HG03060 (cell line): Measurements from ENCODE around the gene IFT81.
"Not testable (repeated sequence)": the region's sequence is repeated elsewhere in the genome, so short reads cannot be mapped to it uniquely, and the experiment has no call there.

Experiments used
- ATAC-seq: cut with Tn5 transposase; IDR thresholded peaks from one replicate; pipeline ENCODE4 v1.9.1; 2021; ENCODE audit warnings: low read depth, moderate number of reproducible peaks; ENCODE audit not compliant: unreplicated experiment

Gene IFT81

DNA sequence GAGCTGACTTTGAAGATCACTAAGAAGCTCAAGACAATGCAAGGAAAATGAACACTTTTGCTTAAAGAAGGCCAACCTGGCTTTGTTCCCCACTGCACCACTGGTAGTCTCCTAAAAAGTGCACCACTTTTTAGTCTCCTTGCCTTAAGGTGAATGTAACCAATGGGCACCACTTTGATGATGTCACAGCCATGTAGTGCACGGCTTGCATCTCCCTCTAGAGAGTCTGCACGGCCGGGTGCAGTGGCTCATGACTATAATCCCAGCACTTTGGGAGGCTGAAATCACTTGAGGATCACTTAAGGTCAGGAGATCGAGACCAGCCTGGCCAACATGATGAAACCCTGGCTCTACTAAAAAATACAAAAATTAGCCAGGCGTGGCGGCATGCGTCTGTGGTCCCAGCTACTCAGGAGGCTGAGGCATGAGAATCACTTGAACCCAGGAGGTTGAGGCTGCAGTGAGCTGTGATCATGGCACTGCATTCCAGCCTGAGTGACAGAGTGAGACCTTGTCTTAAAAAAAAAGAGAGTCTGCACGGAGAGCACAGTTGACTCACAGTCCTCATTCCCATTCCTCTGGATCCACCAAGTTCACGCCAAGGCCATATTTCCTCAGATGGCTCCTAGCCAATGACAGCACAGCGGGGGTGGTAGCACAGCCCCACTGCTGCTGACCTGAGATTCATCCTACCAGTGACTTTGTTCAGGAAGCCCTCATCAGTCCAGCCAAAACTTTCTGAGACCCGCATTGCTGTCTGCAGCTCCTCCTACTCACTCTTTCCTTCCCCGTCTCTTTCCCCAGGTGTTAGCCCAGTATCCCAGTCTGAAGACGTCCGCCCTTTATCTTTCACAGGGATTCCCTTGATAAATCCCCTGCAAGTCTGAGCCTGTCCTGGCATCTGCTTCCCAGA lies 16.5 kb upstream of the IFT81 start:
- no peak for ATAC-seq

DNA sequence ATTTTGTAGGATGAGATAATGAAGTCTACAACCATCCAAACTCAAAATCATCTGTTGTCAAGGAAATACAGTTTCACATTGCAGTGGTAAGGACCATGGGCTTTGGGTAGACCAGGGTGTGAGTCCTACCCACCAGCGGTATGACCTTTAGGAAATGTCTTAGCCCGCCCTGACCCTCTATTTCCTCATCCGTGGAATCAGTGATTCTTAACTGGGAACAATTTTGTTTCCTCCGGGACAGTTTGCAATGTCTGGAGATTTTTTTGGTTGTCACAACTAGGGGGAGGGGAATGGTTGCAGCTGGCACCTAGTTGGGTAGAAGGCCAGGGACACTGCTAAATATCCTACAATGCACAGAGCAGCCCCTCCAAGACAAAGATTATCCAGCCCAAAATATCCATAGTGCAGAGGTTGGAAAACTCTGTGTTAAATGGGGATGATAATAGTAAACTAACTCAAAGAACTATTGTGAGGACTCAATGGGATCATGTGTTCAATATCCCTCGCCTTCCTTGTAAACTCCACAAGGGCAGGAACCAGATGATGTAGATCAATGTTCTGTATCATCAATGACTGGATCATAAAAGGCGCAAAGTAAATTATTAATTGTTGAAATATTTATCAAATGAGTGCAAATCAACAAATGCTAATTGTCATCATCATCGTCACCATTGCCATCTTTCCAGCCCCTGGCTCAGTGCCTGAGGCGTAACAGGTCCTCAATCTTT lies 15.7 kb upstream of the IFT81 start:
- ATAC-seq = no peak

DNA sequence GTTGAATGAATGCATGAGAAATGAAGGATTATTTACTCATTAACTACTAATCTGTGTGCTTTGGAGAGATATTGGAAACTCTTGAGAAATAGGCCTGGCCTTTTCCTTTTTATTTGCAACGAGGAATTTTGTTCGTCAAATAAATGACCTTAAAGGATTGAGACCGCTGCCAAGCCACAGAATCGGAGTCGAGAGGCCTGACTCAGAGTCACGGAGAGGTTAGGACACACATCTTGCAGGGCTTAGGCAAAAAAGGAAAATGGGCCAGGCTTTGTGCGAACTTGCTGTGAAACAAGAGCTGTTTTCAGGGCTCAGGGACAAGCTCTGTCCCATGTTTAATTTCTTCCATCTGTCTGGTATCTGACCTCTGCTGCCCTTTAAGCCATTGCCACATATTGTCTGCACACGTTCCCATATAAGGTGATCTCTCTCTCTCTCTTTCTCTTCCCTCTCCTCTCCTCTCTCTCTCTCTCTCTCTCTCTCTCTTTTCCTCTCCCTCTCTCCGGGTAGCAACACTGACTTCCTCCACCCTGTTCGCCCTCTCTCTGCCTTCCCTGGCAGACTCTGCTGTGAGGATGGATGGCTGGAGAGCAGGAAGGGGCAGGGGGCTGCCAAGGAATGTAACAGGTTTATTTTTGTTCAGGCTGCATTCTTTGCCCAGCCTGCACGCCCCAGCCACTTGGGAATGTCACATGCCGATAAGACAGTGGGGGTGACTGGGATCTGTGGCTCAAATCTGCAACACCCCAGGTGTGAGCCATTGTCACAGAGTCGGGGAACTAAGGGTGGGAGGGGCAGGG lies 14.9 kb upstream of the IFT81 start:
- no peak for ATAC-seq

DNA sequence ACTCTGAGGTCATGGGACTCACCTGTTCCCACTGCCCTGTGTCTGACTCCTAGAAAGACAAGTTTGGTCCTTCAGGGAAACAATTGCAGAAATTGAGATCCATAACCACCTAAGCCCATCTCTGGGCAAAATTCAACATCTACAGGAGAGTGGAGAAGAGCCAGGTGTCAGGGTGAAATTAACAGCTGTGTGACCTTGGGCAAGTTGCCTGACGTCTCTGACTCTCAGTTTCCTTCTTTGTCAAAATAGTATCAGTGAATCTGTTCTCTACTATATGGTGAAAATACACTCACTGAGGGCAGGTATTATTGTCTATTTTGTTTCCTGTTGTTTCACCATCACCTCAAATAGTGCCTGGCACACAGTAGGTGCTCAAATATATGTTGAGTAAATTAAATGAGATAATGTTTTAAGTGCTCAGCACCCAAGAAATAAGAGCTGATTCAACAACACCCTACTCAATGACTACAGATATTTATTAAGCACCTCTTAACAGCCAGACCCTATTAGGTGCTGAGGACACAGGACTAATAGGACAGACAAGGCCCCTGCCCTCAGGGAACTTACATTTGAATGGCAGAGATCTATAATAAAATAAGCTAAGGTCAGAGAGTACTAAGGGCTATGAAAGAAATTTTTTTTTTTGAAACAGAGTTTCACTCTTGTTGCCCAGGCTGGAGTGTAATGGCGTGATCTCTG lies 14.2 kb upstream of the IFT81 start:
- ATAC-seq = no peak

DNA sequence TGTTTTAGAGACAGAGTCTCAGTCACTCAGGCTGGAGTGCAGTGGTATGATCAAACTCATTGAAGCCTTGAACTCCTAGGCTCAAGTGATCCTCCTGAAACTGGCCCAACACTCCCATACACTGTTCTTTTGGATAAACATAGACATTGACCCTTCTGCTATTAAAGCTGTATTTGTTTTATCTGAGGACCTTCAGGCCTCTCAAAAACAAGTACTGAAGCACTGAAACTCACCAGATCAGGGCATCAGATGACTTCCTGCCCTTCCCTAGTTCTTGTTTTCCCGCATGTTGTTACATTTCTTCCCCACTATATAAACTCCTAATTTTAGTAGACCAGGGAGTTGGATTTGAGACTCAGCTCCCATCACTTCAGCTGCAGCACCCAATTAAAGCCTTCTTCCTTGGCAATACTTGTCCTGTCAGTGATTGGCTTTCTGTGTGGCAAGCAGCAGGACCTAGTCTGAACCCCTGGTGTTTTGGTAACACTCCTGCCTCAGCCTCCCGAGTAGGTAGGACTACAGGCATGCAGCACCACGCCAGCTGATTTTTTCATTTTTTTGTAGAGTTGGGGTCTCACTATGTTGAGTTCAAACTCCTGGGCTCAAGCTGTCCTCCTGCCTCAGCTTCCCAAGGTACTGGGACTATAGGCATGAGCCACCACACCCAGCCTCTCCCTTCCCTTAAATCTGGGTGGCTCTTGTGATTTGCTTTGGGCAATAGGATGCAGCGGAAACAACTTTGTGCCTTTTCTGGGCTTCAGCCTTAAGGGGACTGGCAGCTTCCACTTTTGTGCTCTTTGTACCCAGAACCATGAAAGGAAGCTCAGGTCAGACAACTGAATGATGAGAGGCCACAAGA lies 12.5 kb upstream of the IFT81 start:
- no peak for ATAC-seq

DNA sequence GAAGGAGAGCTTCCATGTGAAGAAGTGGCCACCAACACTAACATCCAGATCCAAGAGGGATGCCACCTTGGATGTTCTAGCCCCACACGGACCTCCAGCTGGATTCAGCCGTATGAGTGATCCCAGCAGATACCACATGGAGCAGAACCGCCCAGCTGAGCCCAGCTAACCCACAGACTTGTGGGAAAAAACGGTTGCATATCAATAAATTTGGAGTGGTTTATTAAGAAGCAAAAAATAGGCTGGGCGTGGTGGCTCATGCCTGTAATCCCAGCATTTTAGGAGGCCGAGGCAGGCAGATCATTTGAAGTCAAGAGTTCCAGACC lies 11.9 kb upstream of the IFT81 start:
- ATAC-seq = no peak

DNA sequence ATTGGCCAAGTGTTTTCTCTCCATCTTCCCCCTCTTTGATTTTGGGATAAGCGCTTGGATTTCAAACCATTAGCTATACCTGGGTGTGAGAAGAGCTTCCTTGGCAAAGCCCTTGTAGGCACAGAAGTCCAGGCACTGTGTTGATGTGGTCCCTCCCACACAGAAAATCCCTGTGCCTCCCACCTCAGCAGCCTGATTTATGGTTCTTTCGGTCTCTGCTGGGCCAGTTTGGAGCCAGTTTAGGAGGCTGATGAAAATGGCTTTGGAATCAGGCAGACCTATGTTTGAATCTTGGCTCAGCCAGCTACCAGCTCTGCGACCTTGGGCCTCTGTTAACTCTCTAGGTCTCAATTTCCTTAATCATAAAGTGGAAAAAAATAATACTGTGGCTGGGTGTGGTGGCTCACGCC lies 9.6 kb upstream of the IFT81 start:
- no peak for ATAC-seq

DNA sequence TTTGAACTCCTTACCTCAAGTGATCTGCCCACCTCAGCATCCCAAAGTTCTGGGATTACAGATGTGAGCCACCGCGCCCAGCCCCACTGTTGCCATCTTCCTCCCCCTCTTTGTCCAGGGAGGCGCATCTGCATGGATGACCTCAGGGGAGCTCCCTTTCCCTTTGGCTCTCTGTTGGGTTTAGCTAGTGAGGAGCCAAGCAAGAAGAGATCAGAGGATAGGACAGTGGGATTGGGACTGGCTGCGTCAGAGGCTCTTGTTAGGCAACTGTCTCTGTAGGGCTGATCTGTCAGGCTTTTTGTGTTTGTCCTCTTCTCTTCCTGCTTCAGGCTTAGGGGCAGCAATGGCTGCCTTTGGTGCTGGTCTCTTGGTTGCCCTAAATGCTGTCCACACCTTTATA lies 8.5 kb upstream of the IFT81 start:
- no peak for ATAC-seq

DNA sequence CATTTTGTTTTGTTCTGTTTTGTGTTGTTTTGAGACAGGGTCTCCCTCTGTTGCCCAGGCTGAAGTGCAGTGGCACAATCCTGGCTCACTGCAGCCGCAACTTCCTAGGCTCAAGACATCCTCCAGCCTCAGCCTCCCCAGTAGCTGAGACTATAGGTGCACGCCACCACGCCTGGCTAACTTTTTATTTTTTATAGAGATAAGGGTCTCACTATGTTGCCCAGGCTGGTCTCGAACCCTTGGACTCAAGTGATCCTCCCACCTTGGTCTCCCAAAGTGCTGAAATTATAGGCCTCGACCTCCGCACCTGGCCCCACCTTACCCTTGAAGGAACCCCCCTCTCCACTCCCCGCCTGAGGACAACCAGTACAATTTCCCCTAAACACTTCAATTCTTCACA lies 7.5 kb upstream of the IFT81 start:
- no peak for ATAC-seq

DNA sequence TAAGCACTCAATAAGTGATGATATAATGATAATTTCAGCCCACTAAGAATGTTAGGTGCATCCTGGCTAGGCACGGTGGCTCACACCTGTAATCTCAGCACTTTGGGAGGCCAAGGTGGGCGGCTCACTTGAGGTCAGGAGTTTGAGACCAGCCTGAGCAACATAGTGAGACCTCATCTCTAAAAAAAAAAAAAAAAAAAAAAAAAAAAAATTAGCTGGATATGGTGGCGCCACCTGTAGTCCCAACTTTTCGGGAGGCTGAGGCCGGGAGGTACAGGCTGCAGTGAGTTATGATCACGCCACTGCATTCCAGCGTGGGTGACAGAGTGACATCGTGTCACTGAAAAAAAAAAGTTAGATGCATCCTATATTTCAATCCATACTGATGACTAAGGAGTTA lies 6.9 kb upstream of the IFT81 start:
- not testable (repeated sequence) for ATAC-seq

DNA sequence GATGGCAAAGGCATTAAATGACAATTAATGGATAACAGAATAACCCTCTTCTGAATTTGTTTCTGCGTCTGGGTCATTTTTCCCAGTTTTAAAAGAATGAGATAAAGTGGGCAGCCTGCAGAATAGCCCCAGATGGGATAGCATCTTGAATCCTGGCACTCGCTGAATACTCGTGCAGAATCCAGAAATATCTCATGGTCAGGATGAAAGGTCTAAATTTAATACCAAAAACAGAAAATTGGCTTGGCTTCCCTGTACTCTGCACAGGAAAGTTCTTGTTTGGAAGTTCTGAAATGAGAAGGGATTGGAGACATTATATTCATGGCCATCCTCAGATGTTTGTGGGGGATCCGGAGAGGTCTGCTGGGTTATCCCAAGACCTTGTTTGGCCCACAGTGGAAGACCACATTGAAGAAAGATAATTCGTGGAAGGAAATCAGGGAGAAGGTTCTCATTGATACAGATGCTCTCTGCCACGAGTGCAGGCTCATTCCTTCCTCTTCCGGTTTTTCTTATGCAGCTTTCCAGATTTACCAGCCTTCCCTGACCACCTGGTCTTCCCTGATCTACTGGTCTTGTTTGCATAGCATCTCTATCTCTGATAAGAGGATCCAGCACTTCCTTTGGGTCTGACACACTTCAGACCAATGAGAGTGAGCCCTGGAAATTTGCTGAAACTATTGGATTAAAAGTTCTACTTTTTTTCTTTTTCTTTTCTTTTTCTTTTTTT lies 6.0 kb upstream of the IFT81 start:
- ATAC-seq = no peak

DNA sequence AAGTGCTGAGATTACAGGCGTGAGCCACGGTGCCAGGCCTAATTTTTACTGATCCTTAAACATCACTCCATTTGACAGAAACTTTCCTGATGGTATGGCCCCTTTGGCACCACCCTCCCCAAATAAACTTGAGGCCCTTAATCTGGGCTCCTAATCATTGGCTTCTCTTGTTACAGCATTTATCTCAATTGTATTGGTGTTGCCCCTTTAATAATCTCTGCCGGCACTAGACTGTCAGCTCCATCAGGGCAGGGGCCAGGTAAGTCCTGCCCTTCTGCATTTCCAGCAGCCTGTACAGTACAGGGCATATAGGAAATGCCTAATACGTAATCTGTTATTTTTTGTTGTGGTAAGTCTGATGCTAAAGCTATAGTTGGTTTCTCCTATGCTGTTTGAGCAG lies 1.2 kb upstream of the IFT81 start:
- ATAC-seq = no peak

DNA sequence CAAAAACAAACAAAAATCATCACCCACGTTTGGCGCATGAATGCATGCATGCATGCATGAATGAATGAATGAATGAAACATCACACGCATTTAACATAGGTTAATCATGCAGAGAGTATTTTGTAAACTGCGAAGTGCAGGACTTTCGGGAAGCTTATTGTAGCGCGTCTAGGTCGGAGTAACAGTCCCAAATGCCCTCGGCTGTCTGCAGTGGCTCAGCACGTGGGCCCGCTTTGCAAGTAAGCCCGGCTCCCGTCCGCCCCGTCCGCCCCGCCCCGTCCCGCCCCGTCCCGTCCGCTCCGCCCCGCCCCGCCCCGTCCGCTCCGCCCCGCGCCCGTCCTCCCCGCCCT lies 263 bp upstream of the IFT81 start:
- no peak for ATAC-seq

DNA sequence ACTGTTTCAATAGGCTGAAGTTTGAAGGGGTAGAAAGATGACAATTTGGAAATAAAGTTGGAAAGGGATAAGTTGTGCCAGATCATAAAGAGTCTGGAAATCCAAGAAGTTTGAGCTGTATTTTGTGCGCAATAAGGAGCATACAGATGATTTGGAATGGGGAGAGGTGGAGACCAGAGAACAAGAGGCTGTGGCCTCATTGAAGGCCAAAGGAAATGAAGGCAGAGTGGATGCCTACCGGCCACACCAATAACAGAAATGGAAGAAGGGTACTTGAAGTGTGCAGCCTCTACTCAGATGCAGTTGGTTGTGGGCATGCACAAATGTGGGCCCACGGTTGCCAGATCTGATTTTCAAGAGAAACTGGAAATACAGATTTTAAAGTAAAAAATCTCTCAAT lies 2.4 kb downstream of the IFT81 start:
- no peak for ATAC-seq

DNA sequence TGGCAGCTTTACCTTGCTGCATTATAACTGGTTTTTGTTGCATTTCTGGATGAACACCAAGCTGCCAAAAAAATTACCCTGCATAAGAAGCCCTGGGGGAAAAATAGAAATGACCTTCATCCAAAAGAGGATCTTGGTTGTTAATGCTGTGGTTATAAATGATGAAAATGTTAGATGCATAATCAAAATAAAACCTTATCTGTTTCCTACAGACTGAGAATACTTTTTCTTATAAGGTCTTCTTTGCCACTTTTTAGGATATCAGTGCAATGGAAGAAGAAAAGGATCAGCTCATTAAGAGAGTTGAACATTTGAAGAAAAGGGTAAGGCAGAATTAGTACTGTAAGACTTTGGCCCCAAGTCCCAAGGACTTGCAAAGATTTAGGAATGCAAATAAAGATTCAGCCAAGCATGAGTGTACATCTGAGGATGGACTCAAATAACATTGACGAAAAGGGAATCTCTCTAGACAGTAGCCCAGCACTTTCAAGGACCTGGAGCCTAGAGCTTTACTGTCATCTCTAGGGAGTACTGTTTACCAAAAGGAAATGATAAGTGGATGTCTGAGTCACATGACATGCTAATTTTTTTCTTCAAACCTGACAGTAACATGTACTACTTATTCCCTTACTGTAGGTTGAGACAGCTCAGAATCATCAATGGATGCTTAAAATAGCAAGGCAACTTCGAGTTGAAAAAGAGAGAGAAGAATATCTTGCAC lies 10.7 kb downstream of the IFT81 start:
- ATAC-seq = no peak

DNA sequence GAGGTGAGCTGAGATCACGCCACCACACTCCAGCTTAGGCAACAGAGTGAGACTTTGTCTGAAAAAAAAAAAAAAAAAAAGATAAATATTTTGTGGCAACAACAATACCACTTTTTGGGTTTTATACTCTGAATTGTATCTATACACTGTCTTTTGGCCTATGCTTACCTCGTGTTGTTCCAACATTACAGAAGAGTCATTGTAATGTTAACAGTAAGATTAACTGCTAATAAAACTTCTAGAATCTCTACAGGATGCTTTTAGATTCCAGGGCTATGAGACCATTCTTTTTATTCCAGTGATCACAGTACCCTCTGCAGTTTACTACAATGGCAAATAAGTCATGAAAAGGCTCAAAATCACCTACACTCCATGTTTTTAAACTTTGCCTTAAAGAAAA lies 11.6 kb downstream of the IFT81 start:
- no peak for ATAC-seq

DNA sequence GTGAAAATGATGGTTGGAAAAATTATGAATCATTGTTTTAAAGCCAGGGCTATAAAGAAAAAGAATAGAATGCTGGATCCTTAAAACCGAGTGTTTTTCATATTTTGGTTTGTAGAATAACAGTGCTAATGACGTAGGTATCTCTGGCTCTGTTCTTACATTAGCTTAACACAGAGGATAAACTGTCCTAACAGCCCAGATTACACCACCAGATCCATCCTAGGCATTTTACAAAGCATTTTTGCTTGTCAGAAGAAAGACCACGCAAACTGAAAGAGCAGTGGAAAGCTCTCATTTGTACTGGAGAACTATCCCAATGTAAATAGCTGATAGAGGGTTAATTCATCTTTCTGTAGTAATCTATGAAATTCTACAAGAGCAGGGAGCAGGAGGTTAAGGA lies 13.6 kb downstream of the IFT81 start:
- ATAC-seq = no peak

DNA sequence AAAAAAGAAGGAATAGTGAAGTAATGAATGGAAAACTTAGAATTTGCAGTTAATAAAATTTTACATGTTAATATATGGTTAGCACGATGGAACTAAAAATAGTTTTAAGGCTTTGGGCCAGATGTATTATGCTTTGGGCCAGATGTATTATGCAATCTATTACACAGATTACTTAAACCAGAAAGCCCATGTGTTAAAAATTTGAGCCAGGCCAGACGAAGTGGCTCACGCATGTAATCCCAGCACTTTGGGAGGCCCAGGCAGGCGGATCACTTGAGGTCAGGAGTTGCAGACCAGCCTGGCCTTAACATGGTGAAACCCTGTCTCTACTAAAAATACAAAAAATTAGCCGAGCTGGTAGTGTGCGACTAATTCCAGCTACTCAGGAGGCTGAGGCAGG lies 17.2 kb downstream of the IFT81 start:
- ATAC-seq = no peak

DNA sequence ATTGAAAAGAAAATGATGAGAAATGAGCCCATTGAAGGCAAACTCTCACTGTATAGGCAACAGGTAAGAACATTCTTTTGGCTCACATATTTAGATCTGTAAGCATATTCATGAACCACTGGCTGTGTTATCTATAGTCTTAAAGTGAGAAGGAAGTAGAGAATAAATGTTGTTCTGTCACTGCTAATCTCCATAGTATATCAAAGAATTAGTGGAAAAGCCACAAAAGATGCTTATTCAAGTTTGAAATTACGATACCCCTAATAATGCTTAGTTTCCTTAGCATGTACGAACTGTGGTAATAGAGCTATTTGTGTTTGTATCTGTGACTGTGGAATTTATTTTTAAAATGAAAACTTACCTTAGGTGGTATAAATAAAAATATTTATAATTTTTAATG lies 22.8 kb downstream of the IFT81 start:
- no peak for ATAC-seq
